Measurements from ENCODE around the gene FAM76A.
"Not testable (repeated sequence)": the region's sequence is repeated elsewhere in the genome, so short reads cannot be mapped to it uniquely, and the experiment has no call there.

The FAM76A gene

GRCh38 chr1:27725374-27726172 lies at the start of gene FAM76A:
TSS of gene FAM76A (plus strand) at chr1:27725961. CDS start at chr1:27726081, 120 bp downstream.
- peak; percentile 98 for DNase-seq (ENCODE audit: low read depth)

- DNase-seq (ENCODE audit: low read depth) = no peak
These were observed 49.4 kb upstream of the FAM76A start for GRCh38 chr1:27676410-27676809.

- no peak for DNase-seq (ENCODE audit: low read depth)
These were observed 47.0 kb upstream of the FAM76A start for GRCh38 chr1:27678747-27679146.

- not testable (repeated sequence) for DNase-seq (ENCODE audit: low read depth)
These were observed 45.5 kb upstream of the FAM76A start for GRCh38 chr1:27680225-27680791.

GRCh38 chr1:27681580-27681979 lies 44.2 kb upstream of the FAM76A start:
- DNase-seq (ENCODE audit: low read depth) = not testable (repeated sequence)

- DNase-seq (ENCODE audit: low read depth) = no peak
These were observed 43.3 kb upstream of the FAM76A start for GRCh38 chr1:27682351-27682944.

GRCh38 chr1:27684176-27684575 lies 41.6 kb upstream of the FAM76A start:
- no peak for DNase-seq (ENCODE audit: low read depth)

- DNase-seq (ENCODE audit: low read depth) = no peak
These were observed 39.4 kb upstream of the FAM76A start for GRCh38 chr1:27686223-27686990.

GRCh38 chr1:27687906-27688305 lies 37.9 kb upstream of the FAM76A start:
- no peak for DNase-seq (ENCODE audit: low read depth)

- no peak for DNase-seq (ENCODE audit: low read depth)
These were observed 36.2 kb upstream of the FAM76A start for GRCh38 chr1:27689423-27690173.

- no peak for DNase-seq (ENCODE audit: low read depth)
These were observed 35.6 kb upstream of the FAM76A start for GRCh38 chr1:27690183-27690582.

GRCh38 chr1:27696835-27697234 lies 28.9 kb upstream of the FAM76A start:
- DNase-seq (ENCODE audit: low read depth) = not testable (repeated sequence)

GRCh38 chr1:27704958-27705357 lies 20.8 kb upstream of the FAM76A start:
- no peak for DNase-seq (ENCODE audit: low read depth)

GRCh38 chr1:27705545-27705944 lies 20.2 kb upstream of the FAM76A start:
- DNase-seq (ENCODE audit: low read depth) = no peak

- DNase-seq (ENCODE audit: low read depth) = no peak
These were observed 15.2 kb upstream of the FAM76A start for GRCh38 chr1:27710574-27710973.

GRCh38 chr1:27713139-27713725 lies 12.5 kb upstream of the FAM76A start:
- no peak for DNase-seq (ENCODE audit: low read depth)

GRCh38 chr1:27713869-27714513 lies 11.8 kb upstream of the FAM76A start:
- no peak for DNase-seq (ENCODE audit: low read depth)

GRCh38 chr1:27716262-27716895 lies 9.4 kb upstream of the FAM76A start:
- no peak for DNase-seq (ENCODE audit: low read depth)

- DNase-seq (ENCODE audit: low read depth) = no peak
These were observed 6.2 kb upstream of the FAM76A start for GRCh38 chr1:27719286-27720251.

Data from stimulated activated CD8-positive, alpha-beta memory T cell treated with anti-CD3 and anti-CD28 coated beads, Interleukin-4, amount 100 ng/mL, for 24 hours (primary cell).